Measurements from ENCODE around the gene SEMA3D. TPM values are rescaled to one million over a fixed set of nuclear protein-coding genes. Genes with fewer than 3 reads are reported as not detected.

Gene SEMA3D
- total RNA-seq, 3 donors from 2014 or later: 1.5 to 5.4 (median 2.1) TPM

DNA sequence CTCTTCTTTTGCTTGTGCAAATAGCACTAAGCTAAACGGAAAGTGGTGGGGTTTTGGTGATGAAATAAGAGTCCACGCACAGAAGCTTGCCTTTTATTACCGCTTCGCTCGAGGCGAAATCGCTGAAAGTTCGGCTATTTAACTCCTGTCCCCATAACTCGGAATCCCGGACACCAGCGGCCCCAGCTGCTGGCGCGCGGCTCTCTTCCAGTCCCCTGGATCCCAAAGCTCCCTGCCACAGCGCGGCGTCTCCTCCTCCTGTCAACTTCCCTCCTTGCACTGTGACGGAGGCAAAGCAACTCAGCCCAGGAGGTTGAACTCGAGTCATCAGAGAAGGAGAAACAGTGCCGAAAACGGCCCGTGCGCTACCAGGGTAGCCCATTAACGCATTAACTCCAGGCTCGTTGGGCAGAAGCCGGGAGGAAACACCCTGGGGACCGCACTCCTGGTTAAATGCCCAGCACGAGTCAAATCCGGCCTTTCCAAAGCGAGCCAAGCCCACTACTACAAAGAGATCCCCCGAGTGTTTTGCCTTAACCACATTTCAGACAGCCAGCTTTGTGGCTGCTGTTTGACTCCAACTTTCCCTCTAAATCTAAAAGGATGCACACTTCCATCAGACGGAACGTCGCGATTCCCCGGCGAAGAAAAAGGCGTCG lies 1.3 kb downstream of the SEMA3D start:
- Histone ChIP-seq H3K4me1 (ENCODE audit: low read depth) (no peaks in the 10 kb centered on the region), H3K9me3 (no peaks in the 10 kb centered on the region), H3K4me3 (no peak overlapping the region), H3K36me3 (ENCODE audit: low read depth) (no peaks in the 10 kb centered on the region)
- ATAC-seq: peak; percentile 39
- TF ChIP-seq, protein P1, sequence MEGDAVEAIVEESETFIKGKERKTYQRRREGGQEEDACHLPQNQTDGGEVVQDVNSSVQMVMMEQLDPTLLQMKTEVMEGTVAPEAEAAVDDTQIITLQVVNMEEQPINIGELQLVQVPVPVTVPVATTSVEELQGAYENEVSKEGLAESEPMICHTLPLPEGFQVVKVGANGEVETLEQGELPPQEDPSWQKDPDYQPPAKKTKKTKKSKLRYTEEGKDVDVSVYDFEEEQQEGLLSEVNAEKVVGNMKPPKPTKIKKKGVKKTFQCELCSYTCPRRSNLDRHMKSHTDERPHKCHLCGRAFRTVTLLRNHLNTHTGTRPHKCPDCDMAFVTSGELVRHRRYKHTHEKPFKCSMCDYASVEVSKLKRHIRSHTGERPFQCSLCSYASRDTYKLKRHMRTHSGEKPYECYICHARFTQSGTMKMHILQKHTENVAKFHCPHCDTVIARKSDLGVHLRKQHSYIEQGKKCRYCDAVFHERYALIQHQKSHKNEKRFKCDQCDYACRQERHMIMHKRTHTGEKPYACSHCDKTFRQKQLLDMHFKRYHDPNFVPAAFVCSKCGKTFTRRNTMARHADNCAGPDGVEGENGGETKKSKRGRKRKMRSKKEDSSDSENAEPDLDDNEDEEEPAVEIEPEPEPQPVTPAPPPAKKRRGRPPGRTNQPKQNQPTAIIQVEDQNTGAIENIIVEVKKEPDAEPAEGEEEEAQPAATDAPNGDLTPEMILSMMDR (IDR thresholded peaks at IDR 0.05): no peak
- DNase-seq: peak; percentile 25 to 52 (median 40)
- intact Hi-C loops (cut with DNase I, micrococcal nuclease): no loop called here

DNA sequence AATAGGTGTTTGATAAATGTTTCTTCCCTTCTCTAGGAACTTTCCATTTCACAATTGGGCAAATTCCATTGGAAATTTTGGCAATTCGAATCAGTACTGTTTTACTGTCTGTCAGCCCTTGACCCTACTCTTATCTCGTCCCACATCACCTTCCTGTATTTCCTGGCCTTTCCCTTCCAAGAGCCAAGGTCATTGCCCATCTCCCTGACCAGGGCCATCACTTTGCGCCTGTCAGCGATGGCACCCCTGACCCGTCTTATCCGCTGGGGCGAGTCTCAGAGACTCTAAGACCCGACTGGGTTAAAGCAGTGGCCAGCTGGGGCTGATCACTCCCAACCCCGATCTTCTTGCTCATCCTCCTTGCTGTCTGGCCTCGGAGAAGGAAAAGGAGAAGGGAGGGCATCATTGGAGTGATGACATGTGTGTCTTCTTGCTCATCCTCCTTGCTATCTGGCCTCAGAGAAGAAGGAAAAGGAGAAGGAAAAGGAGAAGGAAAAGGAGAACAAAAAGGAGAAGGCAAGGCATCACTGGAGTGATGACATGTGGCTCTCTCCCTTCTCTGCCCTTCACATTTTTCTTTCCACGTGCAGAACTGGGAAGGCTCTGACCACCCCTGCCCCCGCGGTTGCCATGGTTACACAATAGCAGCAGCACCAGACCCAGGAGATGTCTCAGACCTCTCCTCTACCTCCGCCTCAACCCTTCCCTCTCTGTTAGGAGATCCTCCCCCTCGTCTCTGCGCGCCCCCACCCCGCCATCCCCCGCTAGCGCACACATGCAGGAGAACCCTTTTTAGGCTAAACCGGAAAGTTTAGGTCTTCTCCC lies 2.0 kb downstream of the SEMA3D start:
- Histone ChIP-seq H3K4me3 (no peak overlapping the region), H3K9me3 (no peaks in the 10 kb centered on the region), H3K4me1 (ENCODE audit: low read depth) (no peaks in the 10 kb centered on the region), H3K36me3 (ENCODE audit: low read depth) (no peaks in the 10 kb centered on the region)
- ATAC-seq (peak; percentile 12), DNase-seq (peak in 1 of 3 donors; percentile 39)
- TF ChIP-seq, protein P1 (IDR thresholded peaks at IDR 0.05): no peak
- intact Hi-C loops (cut with DNase I, micrococcal nuclease): no loop called here

DNA sequence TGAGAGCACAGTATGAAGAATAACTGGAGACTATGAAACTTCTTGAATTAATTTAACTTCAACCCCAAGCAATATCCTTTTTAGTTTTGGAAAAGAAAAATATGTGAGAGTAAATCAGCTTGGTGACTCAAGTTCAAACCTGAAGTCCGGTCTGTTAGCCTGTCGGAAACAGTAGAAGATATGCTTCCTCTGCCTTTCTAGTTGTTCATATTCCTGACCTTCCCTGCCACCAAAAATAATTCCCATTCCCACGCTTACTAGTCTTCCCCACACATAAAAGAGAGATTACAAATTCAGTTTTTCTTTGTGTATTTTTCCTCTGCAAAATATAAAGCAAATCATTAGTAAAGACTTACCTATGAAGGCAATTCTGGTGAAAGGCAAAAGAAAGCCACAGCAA lies 3.6 kb downstream of the SEMA3D start:
- DNase-seq (no peak), ATAC-seq (no peak)
- Histone ChIP-seq H3K9me3 (no peaks in the 10 kb centered on the region), H3K4me1 (ENCODE audit: low read depth) (no peaks in the 10 kb centered on the region), H3K4me3 (no peak overlapping the region), H3K36me3 (ENCODE audit: low read depth) (no peaks in the 10 kb centered on the region)
- TF ChIP-seq, protein P1 (IDR thresholded peaks at IDR 0.05): no peak
- intact Hi-C loops (cut with DNase I, micrococcal nuclease): no loop called here

DNA sequence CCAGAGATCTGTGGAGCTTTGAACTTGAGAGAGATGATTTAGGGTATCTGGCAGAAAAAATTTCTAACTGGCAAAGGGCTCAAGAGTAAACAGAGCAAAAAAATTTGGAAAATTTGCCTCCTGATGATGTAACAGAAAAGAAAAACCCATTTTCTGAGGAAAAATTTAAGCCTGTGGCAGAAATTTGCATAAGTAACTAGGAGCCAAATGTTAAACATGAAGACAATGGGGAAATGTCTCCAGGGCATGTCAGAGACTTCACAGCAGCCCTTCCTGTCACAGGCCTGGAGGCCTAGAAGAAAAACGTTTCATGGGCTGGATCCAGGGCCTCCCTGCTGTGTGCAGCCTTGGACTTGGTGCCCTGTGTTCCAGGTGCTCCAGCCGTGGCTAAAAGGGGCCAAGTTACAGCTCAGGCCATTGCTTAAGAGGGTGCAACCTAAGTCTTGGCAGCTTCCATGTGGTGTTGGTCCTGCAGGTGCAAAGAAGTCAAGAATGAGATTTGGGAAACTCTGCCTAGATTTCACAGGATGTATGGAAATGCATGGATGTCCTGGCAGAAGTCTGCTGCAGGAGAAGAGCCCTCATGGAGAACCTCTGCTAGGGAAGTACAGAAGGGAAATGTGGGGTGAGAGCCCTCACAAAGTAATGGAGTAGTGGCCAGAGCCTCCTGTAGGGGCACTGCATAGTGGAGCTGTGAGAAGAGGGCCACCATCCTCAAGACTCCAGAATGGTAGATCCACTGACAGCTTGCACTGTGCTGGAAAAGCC lies 8.1 kb downstream of the SEMA3D start:
- H3K4me1 ChIP-seq (ENCODE audit: low read depth): no peaks in the 10 kb centered on the region
- ATAC-seq: no peak
- TF ChIP-seq, protein P1 (IDR thresholded peaks at IDR 0.05): no peak
- DNase-seq: no peak
- H3K36me3 ChIP-seq (ENCODE audit: low read depth): no peaks in the 10 kb centered on the region
- no peaks in the 10 kb centered on the region for H3K9me3 ChIP-seq
- no peak overlapping the region for H3K4me3 ChIP-seq
- intact Hi-C loops (cut with DNase I, micrococcal nuclease): no loop called here

DNA sequence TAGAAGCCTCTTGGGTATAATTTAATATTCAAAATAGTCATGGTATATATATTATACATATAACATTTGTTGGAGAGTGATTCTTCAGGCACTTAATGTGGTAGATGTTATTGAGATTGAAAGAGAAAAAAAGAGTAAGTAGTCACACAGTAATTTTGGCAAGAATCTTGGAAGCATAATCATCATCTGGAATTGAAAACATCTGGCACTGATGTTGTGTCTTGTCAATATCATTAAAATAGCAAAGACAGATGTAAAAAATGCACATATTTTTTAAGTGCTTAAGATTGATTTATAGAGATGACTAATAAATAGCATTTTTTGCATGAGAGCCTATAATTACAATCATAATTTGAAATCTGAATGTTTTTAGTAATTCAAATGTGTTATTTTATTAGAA lies 9.5 kb downstream of the SEMA3D start:
- H3K4me1 ChIP-seq (ENCODE audit: low read depth): no peaks in the 10 kb centered on the region
- DNase-seq (no peak), ATAC-seq (no peak)
- no peaks in the 10 kb centered on the region for H3K36me3 ChIP-seq (ENCODE audit: low read depth)
- TF ChIP-seq, protein P1 (IDR thresholded peaks at IDR 0.05): no peak
- intact Hi-C loops (cut with DNase I, micrococcal nuclease): no loop called here
- H3K4me3 ChIP-seq: no peak overlapping the region
- H3K9me3 ChIP-seq: no peaks in the 10 kb centered on the region
